Liver (tissue), 3 donors: ENCODE results near the gene RGS7.

Experiments used
- CTCF ChIP-seq: fragments of 150-350 bp; IDR thresholded peaks from 2 replicates; pipeline ENCODE4 v1.5.1; 2017; ENCODE audit warnings: improper control_type of control experiment, low read depth, low read length; ENCODE audit not compliant: missing input control
- EGR1 ChIP-seq, 2 donors: IDR thresholded peaks; 2 replicates each; pipeline ENCODE4 v1.6.1; 2016 to 2018; ENCODE audit warnings: antibody characterized with exemption in 2 of 2, low read depth in 2 of 2
- FOXA2 ChIP-seq: IDR thresholded peaks from 2 replicates; pipeline ENCODE4 v1.6.1; 2016; ENCODE audit warnings: antibody characterized with exemption
- GABPA ChIP-seq, 2 donors: IDR thresholded peaks in 1 of 2; conservative IDR thresholded peaks in 1 of 2; 2 replicates each; pipeline ENCODE4 v1.6.1; 2016; ENCODE audit warnings: antibody characterized with exemption in 2 of 2, mild to moderate bottlenecking in 1 of 2, moderate library complexity in 1 of 2
- HNF4G ChIP-seq: IDR thresholded peaks from 2 replicates; pipeline ENCODE4 v1.6.1; 2016; ENCODE audit warnings: antibody characterized with exemption
- JUND ChIP-seq, 2 donors: IDR thresholded peaks; 2 replicates each; pipeline ENCODE4 v1.6.1; 2016; ENCODE audit warnings: antibody characterized with exemption in 2 of 2
- RAD21 ChIP-seq, 2 donors: IDR thresholded peaks; 2 replicates each; pipeline ENCODE4 v1.6.1; 2016; ENCODE audit warnings: antibody characterized with exemption in 2 of 2, mild to moderate bottlenecking in 2 of 2
- SP1 ChIP-seq: IDR thresholded peaks from 2 replicates; pipeline ENCODE4 v1.6.1; 2018; ENCODE audit warnings: antibody characterized with exemption, mild to moderate bottlenecking
- TAF1 ChIP-seq: conservative IDR thresholded peaks from 2 replicates; pipeline ENCODE4 v1.6.1; 2016; ENCODE audit warnings: antibody characterized with exemption, mild to moderate bottlenecking
- YY1 ChIP-seq: IDR thresholded peaks from 2 replicates; pipeline ENCODE4 v1.6.1; 2016; ENCODE audit warnings: antibody characterized with exemption, mild to moderate bottlenecking
- ZBTB33 ChIP-seq: IDR thresholded peaks from 2 replicates; pipeline ENCODE4 v1.6.1; 2016; ENCODE audit warnings: antibody characterized with exemption
- TF ChIP-seq, protein P1 (sequence below): IDR thresholded peaks from 2 replicates; pipeline ENCODE4 v1.6.1; 2016; ENCODE audit warnings: antibody characterized with exemption
- TF ChIP-seq, protein P2 (sequence below): IDR thresholded peaks from 2 replicates; pipeline ENCODE4 v1.6.1; 2016; ENCODE audit warnings: antibody characterized with exemption, mild to moderate bottlenecking
- TF ChIP-seq, protein P3 (sequence below): IDR thresholded peaks from 2 replicates; pipeline ENCODE4 v1.6.1; 2016; ENCODE audit warnings: antibody characterized with exemption
- donor health status: healthy.
- donor health status: healthy.

GRCh38 chr1:241007668-241008067 is 349.3 kb downstream of the RGS7 start:
- TF ChIP-seq YY1 (no peak), CTCF (no peak), FOXA2 (no peak), TAF1 (no peak), JUND (IDR thresholded peaks at IDR 0.05) (no peak), GABPA (IDR thresholded peaks at IDR 0.05 in 1 of 2, conservative IDR thresholded peaks at IDR 0.05 in 1 of 2) (no peak), SP1 (no peak), RAD21 (IDR thresholded peaks at IDR 0.05) (no peak), HNF4G (no peak), ZBTB33 (no peak), EGR1 (IDR thresholded peaks at IDR 0.05; ENCODE audit: low read depth in 2 of 2) (no peak)
- TF ChIP-seq, protein P1, sequence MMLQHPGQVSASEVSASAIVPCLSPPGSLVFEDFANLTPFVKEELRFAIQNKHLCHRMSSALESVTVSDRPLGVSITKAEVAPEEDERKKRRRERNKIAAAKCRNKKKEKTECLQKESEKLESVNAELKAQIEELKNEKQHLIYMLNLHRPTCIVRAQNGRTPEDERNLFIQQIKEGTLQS, result no peak
- TF ChIP-seq, protein P2, sequence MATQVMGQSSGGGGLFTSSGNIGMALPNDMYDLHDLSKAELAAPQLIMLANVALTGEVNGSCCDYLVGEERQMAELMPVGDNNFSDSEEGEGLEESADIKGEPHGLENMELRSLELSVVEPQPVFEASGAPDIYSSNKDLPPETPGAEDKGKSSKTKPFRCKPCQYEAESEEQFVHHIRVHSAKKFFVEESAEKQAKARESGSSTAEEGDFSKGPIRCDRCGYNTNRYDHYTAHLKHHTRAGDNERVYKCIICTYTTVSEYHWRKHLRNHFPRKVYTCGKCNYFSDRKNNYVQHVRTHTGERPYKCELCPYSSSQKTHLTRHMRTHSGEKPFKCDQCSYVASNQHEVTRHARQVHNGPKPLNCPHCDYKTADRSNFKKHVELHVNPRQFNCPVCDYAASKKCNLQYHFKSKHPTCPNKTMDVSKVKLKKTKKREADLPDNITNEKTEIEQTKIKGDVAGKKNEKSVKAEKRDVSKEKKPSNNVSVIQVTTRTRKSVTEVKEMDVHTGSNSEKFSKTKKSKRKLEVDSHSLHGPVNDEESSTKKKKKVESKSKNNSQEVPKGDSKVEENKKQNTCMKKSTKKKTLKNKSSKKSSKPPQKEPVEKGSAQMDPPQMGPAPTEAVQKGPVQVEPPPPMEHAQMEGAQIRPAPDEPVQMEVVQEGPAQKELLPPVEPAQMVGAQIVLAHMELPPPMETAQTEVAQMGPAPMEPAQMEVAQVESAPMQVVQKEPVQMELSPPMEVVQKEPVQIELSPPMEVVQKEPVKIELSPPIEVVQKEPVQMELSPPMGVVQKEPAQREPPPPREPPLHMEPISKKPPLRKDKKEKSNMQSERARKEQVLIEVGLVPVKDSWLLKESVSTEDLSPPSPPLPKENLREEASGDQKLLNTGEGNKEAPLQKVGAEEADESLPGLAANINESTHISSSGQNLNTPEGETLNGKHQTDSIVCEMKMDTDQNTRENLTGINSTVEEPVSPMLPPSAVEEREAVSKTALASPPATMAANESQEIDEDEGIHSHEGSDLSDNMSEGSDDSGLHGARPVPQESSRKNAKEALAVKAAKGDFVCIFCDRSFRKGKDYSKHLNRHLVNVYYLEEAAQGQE, result no peak
- TF ChIP-seq, protein P3, sequence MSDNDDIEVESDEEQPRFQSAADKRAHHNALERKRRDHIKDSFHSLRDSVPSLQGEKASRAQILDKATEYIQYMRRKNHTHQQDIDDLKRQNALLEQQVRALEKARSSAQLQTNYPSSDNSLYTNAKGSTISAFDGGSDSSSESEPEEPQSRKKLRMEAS, result no peak
